ENCODE data around the gene C11orf42. TPM values are rescaled to one million over a fixed set of nuclear protein-coding genes. Genes with fewer than 3 reads are reported as not detected.

The C11orf42 gene
- total and polyA plus RNA-seq, 2 donors (not counting 1 experiment from before 2014, with no cell fraction given): not detected

DNA sequence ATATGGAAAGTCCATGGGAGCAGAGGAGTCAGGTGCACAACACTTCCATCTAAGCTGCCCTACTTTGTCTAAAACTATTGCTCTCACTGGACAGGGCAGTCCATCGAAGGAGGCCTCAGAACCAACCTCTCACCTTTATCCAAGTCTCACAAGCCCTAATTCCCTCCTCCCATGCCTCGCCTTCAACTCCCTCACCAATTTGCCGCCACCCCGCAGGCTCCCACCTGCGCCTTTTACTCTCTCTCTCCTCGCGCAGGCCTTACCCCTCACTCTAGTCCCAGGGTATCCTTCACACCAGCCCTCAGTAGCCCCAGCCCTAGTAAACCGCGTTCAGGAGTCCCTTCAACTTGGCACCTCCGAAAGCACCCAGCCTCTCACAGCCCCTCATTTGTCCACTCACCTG is 28.6 kb downstream of the C11orf42 start:
- H3K4me1 ChIP-seq (ENCODE audit: control insufficient read depth in 2 of 2, insufficient read depth in 2 of 2, low read length in 2 of 2): peaks cover 7 to 13% of the 10 kb centered on the region in 2 donors
- H3K27me3 ChIP-seq (replicated peaks in 1 of 4; ENCODE audit: control extremely low read depth in 1 of 4, control insufficient read depth in 3 of 4, insufficient read depth in 4 of 4, low read length in 3 of 4): peaks cover 0 to 4% (median 0%) of the 10 kb centered on the region in 4 experiments
- ChIA-PET CTCF (interaction anchor here (1.2 kb wide), 1 partner anchor 119 kb away, joined by 3 read pairs; no protein-coding TSS in a partner anchor), POLR2A (interaction anchor here (1.0 to 1.5 kb wide), 2 partner anchors 156 to 379 kb away, joined by 3 read pairs; partner anchors contain the start of gene SMPD1)
- H2AFZ ChIP-seq (ENCODE audit: insufficient read depth, low read depth, low read length, poor library complexity, severe bottlenecking): peak overlapping the region; percentile 99
- intact Hi-C loops (cut with micrococcal nuclease): loop anchor here (1.0 to 10.0 kb wide), 10 partner anchors 156 to 1753 kb away; partner anchors contain the start of genes ARFIP2, EIF3F, ILK and MRPL17
- no peak for TF ChIP-seq EZH2 (IDR thresholded peaks at IDR 0.05; ENCODE audit: borderline replicate concordance, insufficient read depth, low read depth, low read length, poor library complexity, severe bottlenecking)
- TF ChIP-seq, protein P1, sequence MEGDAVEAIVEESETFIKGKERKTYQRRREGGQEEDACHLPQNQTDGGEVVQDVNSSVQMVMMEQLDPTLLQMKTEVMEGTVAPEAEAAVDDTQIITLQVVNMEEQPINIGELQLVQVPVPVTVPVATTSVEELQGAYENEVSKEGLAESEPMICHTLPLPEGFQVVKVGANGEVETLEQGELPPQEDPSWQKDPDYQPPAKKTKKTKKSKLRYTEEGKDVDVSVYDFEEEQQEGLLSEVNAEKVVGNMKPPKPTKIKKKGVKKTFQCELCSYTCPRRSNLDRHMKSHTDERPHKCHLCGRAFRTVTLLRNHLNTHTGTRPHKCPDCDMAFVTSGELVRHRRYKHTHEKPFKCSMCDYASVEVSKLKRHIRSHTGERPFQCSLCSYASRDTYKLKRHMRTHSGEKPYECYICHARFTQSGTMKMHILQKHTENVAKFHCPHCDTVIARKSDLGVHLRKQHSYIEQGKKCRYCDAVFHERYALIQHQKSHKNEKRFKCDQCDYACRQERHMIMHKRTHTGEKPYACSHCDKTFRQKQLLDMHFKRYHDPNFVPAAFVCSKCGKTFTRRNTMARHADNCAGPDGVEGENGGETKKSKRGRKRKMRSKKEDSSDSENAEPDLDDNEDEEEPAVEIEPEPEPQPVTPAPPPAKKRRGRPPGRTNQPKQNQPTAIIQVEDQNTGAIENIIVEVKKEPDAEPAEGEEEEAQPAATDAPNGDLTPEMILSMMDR (IDR thresholded peaks at IDR 0.05): no peak
- H3K27me3 Mint-ChIP-seq: no peaks in the 10 kb centered on the region
- DNase-seq: no peak
- H3K4me3 Mint-ChIP-seq: peak overlapping the region; percentile 98
- H3K9me3 ChIP-seq (ENCODE audit: control extremely low read depth in 1 of 3, control insufficient read depth in 2 of 3, insufficient read depth in 1 of 3, low read length in 2 of 3): no peaks in the 10 kb centered on the region
- H4K20me1 ChIP-seq (ENCODE audit: control insufficient read depth, insufficient read depth, low read length, poor library complexity, severe bottlenecking): peaks cover 10% of the 10 kb centered on the region
- peaks cover 33% of the 10 kb centered on the region for H3K4me1 Mint-ChIP-seq
- peak overlapping the region; percentile 88 for H3K9ac ChIP-seq (ENCODE audit: low read length)
- H3K4me2 ChIP-seq (replicated peaks; ENCODE audit: low read depth, low read length, poor library complexity, severe bottlenecking): peak overlapping the region; percentile 91
- peaks cover 46% of the 10 kb centered on the region for H3K79me2 ChIP-seq (ENCODE audit: control insufficient read depth, insufficient read depth, low read length)
- no peaks in the 10 kb centered on the region for H3K9me3 Mint-ChIP-seq (ENCODE audit: insufficient read depth)
- H3K4me3 ChIP-seq (ENCODE audit: control extremely low read depth in 1 of 5, extremely low read depth in 1 of 5, insufficient read depth in 1 of 5, low read depth in 2 of 5, low read length in 4 of 5): peak overlapping the region; percentile 46 to 90 (median 87)
- peak overlapping the region; percentile 69 to 90 for H3K27ac ChIP-seq (ENCODE audit: low read length in 2 of 2)
- ATAC-seq (ENCODE audit: low read depth): no peak
- H3K36me3 ChIP-seq (replicated peaks in 1 of 2; ENCODE audit: control extremely low read depth in 1 of 2, control insufficient read depth in 1 of 2, extremely low read depth in 1 of 2, insufficient read depth in 2 of 2, low read length in 1 of 2): peaks cover 0 to 6% of the 10 kb centered on the region in 2 experiments
- peak overlapping the region; percentile 91 for H3K27ac Mint-ChIP-seq
- 4% methylated on average over 10 of the region's 10 CpGs for WGBS (ENCODE audit: insufficient coverage)

Data from B cell (primary cell).